ENCODE measurements around the gene FAM151A.
A peak's percentile ranks its signal among the peaks of the same experiment; 100 is the strongest.

The FAM151A gene

DNA sequence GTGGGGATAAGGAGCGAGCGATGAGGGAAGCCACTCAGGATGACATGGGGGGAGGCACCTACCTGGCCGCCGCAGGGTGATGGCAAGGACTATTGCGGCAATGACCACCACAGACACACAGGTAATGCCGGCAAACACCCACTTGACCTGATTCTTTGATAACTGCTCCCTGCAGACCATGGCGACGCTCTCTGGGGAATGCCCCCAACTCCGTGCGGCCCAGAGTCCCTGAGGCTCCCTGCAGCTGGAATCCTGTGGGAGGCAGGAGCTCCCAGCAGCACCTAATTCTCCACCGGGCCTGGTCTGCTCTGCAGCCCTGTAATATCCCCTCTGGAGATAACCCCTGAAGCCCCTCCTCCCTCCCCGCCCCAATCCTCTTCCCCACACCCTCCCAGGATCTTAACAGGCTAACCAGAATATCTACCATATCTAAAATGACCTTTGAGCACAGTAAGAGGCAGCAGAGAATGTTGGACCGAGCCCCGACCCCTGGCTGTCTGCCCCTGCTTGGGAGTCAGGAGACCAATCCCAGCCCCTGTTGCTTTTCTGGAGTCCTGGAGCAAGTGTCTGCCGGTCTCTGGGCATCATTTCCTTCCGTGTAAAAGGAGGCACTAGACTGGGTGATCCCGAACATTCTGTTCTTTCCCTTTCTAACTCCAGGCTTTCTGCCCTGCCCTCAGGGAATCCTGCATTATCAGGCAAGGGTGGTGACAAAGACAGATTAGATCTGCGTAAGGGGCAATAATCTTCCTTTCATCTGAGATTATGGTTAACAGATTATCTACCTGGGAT, at the start of gene FAM151A:
Gene FAM151A (minus strand): TSS at position 310 of the 792 bp plus-strand sequence. CDS start 130 bp downstream, at position 180.
- no peak for DNase-seq

- DNase-seq: peak; percentile 82
Measured at GRCh38 chr1:54671985-54672608, 48.8 kb upstream of the FAM151A start.

- DNase-seq: no peak
Measured at GRCh38 chr1:54668567-54668966, 45.2 kb upstream of the FAM151A start.

- DNase-seq: no peak
Measured at GRCh38 chr1:54667797-54668196, 44.5 kb upstream of the FAM151A start.

- no peak for DNase-seq
Measured at GRCh38 chr1:54666333-54666732, 43.0 kb upstream of the FAM151A start.

DNA sequence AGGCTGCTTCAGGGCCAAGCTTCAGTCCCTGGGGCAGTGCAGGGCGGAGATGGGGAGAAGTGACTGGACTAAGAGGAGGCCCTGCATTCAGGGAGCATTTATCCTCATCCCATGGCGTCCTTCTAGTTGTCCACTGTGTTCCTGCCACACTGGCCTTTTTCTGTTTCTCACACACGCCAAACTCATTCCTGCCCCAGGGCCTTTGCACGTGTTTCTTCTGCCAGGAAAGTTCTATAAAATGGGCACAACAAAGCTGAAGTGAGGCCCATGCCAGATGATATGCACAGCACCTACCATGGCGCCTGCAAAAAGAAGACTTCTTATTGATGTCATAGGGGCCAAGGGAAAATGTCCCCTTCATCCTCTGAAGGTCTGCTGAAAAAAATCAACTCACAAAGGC, 42.5 kb upstream of the FAM151A start:
- no peak for DNase-seq

GRCh38 chr1:54664364-54664763, 41.0 kb upstream of the FAM151A start:
- DNase-seq: no peak

DNA sequence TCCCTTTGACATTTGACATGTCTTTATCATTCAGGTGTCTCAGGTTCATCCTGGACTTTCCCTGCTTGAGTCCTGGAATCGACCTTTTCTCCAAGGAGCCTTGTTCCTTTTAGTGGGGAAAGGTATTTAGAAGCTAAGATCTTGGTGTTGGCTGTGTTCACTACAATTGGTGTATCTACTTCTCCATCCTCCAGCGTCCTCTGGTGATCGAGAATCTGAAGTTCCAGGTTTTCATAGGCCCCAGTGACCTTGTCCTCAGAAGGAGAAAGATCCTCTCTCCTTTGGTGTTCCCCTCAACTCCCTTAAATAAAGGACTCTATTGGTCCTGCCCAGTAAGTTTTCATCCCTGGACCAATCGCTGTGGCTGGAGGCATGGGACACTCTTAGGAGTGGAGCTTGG, 40.4 kb upstream of the FAM151A start:
- DNase-seq: no peak

GRCh38 chr1:54658164-54658913, 35.0 kb upstream of the FAM151A start:
- DNase-seq: no peak

GRCh38 chr1:54653036-54653435, 29.7 kb upstream of the FAM151A start:
- no peak for DNase-seq

DNA sequence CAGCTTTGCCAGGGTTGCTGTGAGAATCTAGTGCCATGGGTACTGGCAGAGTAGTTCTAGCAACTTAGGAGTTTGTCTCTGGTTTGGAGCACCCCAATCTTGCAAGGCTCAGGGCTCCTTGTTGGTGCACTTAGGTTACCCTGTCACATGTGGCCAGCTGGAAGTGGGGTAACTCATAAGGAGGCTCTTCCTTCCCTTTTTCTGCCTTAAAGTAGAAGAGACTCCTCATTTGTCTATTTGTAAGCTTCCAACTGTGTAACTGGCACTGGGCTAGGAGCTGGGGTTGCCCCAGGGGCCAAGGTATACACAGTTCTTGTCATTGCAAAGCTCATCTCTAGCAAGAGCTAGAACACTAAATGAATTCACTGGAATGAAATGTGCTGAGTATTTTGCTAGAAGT, 28.8 kb upstream of the FAM151A start:
- peak; percentile 61 for DNase-seq

- DNase-seq: no peak
Measured at GRCh38 chr1:54651608-54652007, 28.3 kb upstream of the FAM151A start.

GRCh38 chr1:54650417-54650816, 27.1 kb upstream of the FAM151A start:
- DNase-seq: no peak

DNA sequence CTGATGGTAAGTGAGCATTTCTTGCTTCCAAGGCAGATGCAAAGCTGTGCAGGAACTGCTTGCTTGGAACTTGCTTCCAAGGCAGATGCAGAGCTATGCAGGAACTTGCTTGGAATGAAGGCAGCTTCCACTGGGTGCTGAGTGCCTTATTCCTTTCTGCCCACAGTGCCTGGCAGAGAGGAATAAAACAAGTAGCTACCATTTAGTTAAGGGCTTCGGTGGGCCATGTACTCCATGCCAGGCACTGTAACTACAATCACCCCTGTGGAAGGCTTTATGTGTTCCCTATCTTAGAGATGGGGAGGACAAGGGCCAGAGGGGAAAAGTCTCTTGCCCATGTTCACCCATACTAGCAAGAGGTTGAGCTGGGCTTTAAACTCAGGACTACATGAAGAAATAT, 26.6 kb upstream of the FAM151A start:
- no peak for DNase-seq

DNA sequence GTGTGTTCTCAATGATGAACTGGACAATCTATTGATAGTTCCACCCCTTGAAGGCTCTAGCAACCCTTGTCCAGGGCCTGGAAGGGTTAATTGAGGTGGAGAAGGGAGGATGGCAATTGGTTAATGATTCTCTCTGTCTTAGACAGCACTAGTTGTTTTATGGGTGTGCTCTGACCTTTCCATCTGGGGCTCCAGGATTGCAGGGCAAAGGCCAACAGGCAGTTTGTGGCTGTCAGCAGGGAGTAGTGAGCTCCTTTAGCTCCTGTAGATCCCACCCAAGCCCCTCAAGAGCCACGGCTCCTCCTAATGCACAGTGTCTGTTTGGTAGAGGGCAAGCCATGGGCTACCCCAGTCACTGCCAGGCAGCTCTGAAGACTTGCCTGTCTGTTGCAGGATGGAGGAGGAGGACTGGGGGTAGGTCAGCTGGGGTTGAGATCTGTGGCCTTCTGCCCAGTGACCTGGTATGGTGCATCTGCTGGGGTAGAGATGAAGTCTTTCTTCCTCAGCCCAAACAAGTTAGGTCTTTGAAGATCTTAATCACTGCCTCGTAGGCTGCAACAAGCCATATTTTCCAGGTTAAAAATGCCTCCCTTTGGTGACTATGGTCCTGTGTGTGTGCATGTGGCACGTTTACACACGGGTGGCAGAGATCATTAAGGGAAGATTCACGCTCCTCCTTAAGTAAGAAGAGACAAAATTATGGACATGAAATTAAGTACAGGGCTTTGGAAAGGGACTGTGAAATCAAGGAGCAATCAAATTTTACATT, 26.0 kb upstream of the FAM151A start:
- DNase-seq: no peak

DNA sequence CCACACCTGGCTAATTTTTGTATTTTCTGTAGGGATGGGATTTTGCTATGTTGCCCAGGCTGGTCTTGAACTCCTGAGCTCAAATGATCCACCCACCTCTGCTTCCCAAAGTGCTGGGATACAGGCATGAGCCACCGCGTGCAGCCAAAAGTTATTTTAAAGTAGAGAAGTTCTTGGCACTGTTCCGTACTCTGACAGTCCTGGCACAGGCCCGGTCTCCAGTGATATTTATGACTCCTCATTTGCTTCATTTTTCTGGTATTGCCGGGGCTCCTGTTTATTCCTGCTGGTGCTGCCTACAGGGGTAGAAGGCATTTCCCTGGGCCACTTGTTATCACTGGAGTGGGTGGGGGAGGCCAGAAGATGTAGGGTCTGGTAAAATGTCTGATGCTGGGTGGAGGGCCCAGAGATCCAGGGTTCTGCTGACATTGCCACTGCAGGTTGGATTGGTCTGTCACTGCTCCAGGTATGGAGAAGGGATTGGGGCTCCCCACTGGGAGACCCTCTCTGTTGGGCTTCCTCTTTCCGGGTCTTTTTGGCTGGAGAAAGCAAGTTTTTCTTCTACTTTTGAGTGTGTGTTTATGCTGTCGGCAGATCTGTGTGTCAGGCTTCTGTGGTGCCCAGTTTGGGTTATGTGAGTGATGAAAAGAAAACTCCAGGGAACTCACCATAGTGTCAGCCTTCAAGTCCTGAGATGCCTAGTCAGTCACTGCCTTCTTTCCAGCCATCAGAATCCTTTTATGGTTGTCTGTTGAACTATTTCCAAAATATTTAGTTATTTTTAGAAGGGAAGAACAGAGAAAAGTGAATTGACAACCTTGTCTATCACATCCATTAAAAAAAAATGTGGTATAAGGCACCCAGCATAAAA, 22.7 kb upstream of the FAM151A start:
- no peak for DNase-seq

- DNase-seq: peak; percentile 14
Measured at GRCh38 chr1:54643736-54644135, 20.4 kb upstream of the FAM151A start.

DNA sequence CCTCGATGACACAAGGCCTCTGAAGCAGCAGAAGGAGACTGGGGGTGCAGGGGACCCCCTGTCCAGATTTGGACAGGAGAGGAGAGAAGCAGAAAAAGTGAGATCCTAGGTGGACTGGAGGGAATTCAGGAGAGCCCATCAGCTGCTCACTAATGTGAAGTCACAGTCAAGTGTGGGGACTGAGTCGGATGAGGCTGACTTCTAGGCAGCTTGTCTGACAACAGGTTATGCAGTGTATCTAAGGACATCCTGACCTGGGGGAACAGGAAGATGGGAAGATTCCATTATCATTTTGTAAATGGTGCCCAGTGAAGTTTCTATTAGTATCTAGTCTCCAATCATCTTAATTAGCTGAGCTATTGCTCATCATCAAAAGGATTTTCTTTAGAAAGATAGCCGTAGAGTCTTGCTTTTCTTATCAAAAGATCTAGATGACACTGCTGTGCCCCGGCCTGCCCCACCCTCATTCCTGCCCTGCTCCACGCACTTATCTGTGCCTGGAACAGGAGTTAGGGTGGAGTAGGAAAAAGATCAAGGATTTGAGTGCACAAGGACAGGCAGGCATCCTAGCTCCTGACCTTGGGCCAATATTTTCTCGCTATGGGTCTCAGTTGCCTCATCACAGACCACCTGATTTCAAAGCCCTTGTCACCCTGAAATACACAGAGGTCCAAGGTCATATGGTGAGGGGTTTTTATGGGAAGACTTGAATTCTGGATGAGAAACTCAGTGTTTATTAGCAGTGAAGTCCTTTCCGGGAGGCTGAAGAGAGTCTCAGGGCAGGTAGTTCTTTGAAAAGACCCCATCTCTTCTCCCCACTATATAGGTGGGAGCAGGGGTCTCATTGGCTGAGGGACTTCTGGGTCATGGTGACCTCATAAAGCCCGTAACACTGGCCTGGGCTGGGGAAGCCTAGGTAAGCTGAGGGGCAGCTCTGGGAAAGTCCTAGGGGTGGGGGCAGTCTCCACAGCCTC, 17.8 kb upstream of the FAM151A start, which contains the start of gene MROH7:
Gene MROH7 (plus strand): TSS at position 924 of the 974 bp plus-strand sequence. CDS start 11,141 bp downstream, outside the sequence.
- no peak for DNase-seq

DNA sequence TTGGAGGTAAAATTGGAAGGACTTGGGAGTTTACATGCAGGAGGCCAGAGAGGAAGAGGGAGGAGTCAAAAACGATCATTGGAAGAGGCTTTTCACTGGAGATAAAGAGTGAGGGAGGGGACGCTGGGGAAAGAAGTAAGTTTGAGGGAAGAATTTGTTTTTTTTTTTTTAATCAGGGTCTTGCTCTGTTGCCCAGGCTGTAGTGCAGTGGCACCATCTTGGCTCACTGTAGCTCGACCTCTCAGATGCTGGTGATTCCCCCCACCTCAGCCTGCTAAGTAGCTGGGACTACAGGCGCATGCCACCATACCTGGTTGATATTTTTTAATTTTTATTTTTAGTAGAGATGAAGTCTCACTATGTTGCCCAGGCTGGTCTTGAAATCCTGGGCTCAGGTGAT, 17.0 kb upstream of the FAM151A start:
- DNase-seq: no peak

Measured in hematopoietic multipotent progenitor cell treated with erythropoietin and hydrocortisone succinate and interleukin-3 and kit ligand, for 4 days (in vitro differentiated cells).